DLD1 (cell line): ENCODE measurements around the gene EFTUD2.

Experiments
- in situ Hi-C: cut with HindIII; loops from 2 replicates; pipeline ENCODE4 v1.10.0; 2017; ENCODE audit warnings: low sequenced_read_pairs

EFTUD2 gene

DNA sequence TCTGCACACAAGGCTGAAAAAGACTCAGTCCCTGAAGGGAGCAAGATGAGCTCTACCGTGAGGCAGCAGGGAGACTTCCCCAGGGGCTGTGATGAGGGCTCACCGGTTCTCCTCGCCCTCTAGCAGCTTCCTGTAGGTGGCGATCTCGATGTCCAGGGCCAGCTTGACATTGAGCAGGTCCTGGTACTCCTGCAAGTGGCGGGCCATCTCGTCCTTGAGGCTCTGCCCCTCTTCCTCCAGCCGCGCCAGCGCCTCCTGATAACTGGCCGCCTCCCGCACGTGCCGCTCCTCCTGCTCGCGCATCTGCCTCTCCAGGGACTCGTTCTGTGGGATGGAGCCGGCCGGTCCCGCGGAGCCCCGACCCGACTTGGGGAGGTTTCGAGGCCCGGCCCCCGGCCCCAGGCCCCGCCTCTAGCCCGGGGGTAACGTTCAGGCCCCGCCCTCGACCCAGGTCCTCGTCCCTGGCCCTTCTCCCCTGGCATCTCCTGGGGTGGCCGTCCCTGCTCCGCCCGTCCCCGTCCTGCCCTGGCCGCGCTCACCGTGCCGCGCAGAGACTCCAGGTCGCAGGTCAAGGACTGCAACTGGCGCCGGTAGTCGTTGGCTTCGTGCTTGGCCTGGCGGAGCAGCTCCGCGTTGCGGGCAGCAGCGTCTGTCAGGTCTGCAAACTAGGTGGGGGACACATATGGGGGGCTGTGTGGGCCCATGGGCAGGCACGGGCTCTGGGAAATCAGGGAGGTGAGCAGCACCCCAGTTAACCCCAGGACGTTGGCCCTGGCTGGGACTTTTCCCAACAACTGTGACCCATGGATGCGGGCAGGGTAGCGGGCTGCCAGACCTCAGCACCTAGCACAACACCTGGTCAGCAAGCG lies 12.1 kb upstream of the EFTUD2 start:
- in situ Hi-C loops: no loop called here

DNA sequence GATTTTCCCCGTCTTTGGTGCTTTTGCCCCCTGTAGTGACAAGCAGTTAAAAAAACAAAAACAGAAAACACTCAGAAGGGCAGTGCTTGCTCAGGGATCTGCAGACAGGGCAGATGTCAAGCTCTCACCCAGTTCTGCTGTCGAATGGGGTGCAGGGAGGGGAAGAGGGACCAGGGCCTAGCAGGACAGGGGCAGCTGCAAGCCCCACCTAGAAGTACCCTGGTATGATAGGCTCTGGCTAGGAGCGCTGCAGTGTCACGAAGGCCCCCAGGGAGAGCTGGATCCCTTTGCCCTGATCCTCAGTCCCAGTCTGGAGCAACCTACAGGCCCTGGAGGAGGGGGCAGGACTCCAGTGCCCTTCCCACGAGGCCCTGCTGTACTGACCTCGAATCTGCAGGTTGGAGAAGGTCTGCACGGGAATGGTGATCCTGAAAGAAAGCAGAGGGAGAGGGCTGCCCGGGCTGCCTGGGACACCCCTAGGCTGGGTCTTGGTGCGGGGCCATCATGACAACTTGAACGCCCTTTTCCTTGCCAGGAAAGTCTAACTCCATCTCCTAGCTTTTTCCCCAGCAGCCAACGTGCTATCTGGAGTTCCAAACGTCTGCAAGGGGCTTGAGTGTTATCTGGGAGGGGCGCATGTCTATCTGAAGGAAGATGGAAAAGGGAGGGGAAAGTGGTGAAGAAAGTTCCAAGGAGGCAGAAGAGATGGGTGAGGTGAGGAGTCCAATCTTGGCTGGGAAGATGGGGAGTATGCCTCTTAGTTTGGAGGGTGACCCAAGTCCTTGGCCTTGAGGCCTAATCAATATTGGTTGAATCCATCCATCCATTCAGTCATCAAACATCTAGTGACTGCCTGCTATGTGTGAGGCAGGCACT lies 11.2 kb upstream of the EFTUD2 start:
- in situ Hi-C loops: no loop called here

DNA sequence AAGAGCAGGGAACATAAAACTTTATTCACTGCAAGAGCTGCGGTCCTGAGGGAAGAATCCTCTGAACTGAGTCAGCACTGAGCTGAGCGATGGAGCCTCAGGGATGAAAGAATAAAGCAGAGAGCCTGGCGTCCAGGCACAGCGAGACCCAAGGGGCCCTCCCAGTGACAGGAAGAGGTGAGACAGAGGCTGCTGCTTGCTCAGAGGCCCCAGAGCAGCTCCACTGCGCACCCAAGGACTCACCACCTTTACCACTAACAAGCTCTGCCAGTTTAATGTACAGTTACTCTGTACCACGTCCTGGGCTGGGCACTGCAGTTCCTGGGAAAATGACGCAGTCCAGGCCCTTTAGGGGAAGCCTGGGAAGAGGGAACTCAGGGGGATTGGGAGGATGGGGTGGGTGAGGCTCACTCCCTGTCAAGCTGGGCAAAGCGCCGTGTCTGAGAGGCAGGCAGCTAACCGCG lies 10.5 kb upstream of the EFTUD2 start:
- in situ Hi-C loops: no loop called here

DNA sequence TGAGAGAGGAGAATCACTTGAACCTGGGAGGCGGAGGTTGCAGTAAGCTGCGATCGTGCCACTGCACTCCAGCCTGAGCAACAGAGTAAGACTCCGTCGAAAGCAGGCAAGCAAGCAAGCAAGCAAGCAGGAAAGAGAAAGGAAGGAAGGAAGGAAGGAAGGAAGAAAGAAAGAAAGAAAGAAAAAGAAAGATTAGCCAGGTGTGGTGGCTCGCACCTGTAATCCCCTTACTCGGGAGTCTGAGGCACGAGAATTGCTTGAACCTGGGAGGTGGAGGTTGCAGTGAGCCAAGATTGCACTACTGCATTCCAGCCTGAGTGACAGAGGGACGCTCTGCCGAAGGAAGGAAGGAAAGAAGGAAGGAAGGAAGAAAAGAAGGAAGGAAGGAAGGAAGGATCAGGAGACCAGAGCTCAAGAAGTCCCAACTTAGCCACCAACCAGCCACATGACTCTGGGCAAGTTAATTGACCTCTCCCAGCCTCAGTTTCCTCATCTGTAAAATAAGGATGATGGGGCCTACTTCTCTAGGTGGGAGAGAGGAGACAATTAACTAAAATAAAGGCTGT lies 9.6 kb upstream of the EFTUD2 start:
- in situ Hi-C loops: no loop called here

DNA sequence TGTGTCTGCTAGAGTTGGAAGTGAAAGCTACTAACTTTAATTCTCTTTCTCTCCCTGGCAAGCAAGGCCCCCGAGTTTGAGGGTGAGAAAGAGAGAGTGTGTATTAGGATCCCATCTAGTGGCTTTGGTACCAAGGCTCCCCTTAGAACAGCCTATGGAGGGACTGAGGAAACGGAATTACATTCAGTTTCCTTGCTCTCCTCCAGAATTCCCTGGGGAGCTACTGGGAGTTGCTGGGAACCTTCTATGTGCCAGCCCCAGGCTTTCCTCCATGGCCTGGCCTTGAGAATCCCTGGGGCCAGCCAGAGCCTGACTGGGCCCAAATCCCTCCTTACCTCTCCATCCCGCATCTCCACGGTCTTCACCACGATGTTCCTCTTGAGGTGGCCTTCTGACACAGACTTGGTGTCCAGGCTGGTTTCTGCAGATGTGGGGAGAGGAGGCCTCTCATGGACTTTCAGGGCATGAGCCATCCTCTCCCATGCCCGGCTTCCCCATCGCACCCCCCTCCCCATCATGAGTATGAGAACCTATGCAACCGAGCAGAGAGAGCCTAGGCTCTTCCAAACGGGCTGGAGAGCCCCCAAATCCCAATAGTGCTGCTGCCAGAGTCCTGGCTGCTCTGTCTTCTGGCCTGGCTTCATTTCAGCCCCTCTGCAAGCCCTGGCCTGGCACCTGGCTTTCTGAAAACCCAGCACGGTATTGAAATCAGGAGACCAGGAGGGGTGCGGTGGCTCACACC lies 8.7 kb upstream of the EFTUD2 start:
- in situ Hi-C loops: no loop called here

DNA sequence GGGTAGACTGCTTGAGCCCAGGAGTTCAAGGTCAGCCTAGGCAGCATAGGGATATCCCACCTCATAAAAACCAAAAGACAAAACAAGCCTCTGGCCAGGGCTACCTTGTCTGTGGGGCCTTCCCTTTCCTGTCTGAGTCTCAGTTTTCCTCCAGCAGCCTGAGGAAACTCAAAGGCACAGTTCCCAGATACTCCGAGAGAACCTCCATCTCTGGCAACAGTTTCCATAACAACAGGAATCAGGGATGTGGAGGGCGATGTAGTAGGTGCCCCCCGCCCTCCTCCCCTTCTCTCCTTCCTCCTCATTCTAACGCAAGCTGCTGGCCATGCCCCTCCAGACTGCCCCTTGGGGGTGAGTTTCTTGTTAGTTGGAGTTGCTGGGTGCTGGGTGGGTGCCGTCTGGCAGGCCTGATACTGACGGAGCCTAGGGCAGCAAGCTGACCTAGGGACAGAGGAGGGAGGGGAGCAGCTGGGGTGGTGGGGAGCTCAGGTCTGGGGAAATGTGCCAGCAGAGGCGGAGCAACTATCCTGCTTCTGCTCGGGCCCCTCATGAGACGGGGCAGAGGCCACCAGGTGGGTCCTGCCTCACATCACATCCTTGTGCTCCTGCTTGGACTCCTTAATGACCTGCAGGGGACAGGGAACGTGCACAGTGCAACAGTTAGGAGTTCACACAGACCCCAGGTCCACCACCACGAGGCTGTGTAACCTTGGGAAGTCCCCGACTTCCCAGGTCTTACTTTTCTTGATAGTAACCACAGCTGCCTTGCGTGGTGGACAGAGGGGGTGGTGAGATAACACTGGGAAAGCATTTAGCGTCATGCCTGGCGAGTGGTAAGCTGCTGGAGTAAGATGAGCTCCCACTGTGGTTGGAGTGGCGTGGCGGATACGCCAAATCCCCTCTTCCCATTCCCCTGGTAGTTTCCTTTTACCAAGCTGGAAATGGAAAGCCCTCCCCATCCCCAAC lies 7.8 kb upstream of the EFTUD2 start:
- in situ Hi-C loops: no loop called here

DNA sequence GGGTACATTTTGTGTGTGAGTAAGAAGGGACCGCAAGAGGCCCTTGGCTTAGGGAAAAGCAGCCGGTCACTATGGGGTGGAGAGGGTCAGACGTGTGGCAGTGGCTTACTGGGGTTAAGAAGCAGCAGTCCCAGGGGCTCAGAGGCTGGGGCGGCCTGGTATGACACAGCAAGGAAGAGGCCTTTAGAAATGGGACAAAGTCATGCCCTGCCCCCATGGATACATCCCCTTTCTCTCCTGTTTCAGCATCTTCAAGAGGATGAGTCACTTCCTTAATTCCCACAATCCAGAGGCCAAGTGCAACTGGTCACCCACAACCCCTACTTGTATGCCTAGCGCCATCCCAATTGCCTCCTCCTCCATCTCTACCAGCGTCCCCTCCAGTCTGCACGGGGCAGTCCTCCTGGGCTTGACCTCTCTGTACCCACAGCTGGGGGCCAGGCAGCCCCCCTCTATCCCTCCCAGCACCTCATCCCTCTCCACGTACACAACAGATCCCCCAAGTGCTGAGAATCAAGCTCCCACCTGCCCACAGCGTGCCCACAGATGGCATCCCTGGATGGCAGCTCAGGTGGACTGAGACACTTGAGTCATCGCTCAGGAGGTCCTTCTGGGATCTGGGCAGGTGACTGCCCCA lies 6.9 kb upstream of the EFTUD2 start:
- in situ Hi-C loops: no loop called here

DNA sequence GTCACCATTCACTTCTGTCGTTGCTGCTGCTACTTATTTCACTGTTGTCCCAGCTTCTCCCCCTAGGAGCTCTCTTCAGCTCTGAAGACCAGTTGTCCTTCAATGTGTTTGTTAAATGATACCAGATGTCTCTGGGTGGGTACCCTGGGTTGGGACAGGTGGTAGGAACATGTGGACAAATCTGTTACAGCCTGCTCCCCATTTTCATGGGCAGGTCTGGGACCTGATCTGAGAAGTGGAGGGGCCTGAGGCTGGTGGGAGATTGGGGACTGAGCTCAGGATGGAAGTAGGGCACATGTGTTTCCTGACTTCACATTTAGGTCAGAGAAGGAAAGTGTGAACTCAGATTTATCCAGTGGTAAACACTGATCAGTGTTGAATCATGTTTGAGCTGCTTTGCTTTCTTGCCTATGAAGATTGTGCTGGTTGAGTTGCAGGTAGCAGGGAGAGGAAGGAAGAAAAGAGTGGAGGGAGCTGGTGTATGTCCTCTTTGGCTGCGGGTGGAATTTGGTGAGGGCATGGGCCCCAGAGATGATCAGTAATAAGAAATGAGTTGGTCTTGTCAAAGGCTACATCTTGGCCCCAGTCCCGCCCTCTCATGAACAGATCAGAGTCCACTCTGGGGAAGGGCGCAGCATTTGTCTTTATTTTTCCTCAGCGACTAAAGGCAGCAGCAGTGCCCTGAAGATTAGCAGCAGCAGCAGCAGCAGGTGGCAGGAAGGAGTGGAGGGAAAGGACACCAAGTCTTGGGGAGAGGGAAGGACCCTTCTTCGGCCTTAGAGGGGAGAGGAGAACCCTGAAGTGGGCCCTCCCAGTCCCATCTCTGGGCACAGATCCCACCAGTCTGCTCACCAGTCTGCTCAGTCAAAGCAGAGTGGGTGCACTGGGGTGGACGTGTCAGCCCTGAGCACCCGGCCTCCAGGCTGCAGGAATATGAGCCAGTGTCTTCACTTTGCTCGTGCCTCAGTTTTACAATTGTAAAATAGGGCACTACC lies 6.1 kb upstream of the EFTUD2 start:
- in situ Hi-C loops: no loop called here

DNA sequence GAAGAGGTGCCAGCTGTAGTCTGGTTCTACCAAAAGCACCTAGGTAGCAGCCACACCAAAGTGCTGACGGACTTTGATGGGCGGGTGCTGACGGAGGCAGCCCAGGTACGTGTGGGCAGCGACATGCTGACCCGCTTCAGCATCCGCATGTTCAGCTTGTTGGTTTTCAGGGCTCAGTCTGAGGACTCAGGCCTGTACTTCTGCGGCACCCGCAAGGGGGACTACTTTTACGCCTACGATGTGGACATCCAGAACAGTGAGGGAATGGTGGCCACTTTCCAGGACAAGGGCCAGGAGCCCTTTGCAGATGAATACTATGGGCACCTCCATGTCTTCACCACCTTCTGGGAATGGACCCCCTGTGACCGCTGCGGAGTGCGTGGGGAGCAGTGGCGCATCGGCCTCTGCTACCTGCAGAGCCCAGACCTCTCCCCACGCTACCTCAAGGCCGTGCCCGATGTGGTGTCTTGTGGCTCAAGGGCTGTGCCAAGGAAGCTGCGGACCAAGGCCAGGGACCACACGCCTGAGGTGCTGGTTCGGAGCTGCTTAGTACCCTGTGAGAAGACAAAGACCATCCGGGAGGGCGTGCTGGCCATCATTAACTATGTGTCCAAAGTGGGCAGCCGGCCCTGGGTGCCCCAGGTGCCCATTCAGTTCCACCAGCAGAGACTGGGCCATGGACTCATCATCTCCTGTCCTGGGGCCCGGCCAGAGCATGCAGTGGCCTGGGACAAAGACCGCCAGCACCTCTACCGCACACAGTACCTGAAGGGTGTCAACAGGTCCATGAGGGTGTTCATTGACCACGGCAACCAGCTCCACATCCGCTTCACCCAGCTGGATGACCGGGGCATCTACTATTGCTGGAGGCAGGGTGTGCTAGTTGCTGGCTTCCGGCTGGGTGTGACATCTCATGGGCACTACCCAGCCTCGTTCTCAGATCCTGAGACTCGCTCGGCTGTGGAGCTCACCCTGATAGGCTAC lies 5.0 kb upstream of the EFTUD2 start:
- in situ Hi-C loops: no loop called here

DNA sequence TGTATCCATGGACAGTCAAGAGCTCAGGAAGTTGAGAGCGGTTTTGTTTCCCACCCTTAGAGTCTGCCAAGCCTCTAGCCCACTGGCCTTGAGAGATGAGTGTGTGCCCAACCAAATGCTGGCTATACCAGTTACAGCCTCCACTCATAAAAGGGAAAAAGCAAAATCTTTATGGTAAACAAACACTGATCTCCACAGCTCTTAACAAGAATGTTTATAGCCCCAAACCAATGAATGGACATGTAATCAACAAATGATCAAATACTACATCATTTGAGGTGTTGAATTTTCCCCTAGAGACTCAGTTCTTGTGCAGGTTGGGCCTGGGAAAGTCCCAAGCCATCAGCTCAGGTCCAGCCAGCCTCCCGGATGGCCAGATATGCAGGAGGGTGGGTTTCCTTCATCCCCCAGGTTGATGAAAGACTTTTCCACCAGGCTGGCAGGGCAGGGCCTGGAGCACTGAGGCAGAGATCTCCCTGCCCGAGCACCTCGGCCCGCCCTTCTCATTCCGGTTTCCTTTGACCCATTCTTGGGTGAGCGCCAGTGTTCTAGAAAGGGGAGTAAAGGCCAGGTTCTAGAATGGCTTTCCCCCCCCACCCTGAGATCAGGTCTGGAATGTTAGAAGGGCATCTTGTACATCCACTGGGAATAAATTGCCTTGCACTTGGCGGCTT lies 3.9 kb upstream of the EFTUD2 start:
- in situ Hi-C loops: no loop called here

DNA sequence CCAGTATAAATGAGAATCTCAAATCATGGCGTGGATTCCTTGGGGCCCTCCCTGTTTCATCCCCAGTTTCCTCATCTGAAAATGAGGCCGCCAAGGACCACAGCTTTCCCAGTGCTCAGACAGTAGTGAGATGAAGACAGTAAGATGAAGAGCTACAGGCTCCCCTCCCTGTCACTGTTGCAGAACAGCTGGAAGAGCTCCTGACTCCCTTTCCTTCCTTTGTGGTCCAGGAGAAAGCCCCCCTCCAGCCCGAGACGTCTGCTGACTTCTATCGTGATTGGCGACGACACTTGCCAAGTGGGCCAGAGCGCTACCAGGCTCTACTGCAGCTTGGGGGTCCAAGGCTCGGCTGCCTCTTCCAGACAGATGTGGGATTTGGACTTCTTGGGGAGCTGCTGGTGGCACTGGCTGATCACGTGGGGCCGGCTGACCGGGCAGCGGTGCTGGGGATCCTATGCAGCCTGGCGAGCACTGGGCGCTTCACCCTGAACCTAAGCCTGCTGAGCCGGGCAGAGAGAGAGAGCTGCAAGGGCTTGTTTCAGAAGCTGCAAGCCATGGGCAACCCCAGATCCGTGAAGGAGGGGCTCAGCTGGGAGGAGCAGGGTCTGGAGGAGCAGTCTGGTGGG lies 3.0 kb upstream of the EFTUD2 start:
- in situ Hi-C loops: no loop called here

DNA sequence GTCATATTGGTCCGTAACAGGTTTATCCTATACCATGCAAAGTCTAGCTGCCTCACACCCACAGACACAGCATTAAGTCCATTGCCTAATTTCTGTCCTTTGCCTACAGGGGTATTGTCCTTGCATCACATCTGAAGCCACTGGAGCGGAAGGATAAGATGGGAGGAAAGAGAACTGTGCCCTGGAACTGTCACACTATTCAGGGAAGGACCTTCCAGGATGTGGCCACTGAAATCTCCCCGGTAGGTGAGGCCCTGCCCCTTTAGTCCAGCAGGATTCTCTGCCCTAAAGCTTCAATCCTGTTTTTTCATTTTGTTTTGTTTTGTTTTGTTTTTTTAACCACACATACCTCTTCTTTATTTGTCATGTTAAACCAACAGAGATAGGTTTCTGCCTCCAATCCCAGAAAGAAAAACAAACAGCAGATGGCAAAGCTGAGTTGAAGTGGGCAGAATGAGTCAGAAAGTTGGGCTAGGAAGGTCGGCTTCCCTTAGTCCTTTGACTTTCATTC lies 2.2 kb upstream of the EFTUD2 start:
- in situ Hi-C loops: no loop called here

DNA sequence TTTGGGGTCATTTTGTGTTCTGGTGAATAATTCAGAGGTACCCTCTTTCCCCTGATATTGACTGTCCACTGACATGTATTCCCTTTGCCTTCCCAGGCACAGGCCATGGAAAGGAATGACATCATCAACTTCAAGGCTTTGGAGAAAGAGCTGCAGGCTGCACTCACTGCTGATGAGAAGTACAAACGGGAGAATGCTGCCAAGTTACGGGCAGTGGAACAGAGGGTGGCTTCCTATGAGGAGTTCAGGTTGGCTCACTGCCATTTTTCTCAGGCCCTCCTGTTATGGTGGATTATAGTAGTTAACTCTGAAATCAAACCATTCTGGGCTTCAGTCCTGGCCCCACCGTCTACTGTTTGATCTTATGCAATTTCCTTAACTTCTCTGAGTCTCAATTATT lies 1.6 kb upstream of the EFTUD2 start:
- in situ Hi-C loops: no loop called here

DNA sequence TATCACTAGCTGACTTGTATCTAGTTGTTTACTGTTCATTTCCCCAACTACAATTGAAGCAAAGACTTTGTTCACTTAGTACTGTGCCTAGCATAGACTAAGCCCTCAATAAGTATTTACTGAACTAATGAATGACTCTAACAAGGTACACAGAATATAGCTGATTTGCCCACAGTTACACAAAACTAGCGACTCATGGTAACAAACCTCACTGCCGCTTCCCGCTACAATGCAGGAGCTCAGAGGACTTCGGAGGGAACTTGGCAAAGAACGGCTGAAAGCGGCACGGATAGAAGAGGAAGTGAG lies 524 bp downstream of the EFTUD2 start:
- in situ Hi-C loops: no loop called here

DNA sequence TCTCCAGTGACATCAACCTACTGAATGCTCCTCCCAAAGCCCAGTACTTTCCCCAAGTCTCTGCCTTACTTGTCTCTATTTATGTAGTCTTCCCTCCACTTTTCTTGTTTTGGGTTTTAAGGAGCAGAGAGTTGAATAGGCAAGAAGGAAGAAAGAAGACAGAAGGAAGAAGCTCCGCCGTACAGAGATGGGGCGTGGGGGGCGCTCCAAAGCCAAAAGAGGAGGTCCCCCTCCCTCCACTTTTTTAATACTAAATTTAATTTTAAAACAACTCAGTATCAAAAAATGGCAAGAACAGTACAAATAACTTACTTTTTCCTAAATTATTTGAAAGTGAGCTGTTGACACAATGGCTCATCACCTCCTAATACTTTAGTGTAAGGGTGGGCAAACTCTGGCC lies 4.6 kb downstream of the EFTUD2 start:
- in situ Hi-C loops: no loop called here

DNA sequence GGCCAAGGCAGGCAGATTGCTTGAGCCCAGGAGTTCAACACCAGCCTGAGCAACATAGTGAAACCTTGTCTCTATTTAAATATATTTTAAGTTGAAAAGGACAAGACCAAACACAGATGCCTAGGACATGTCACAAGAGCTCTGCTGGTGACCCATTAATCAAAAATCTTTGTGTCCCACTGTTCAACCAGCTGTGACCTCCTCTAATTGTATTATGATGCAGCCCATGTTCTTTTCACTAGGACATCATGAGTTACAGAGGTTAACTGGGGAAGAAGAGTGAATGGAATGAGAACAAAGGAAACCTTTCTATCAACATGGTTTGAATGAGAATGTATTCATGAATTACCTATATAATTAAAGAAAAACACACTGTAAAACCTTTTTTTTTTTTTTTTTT lies 7.0 kb downstream of the EFTUD2 start:
- in situ Hi-C loops: no loop called here
